Fibroblast of skin of scalp (primary cell): ENCODE results near the gene RFPL4A.
A peak's percentile ranks its signal among the peaks of the same experiment; 100 is the strongest.

Experiments used
- DNase-seq: peaks from one replicate; pipeline ENCODE4 v3.0.0-alpha.2; 2013

Gene RFPL4A

GRCh38 chr19:55809381-55810058 is 50.6 kb downstream of the RFPL4A start:
- peak; percentile 7 for DNase-seq

GRCh38 chr19:55811340-55811739 is 52.4 kb downstream of the RFPL4A start:
- no peak for DNase-seq

- no peak for DNase-seq
These were observed 53.6 kb downstream of the RFPL4A start for GRCh38 chr19:55812449-55812848.
